Activated effector memory CD4-positive, alpha-beta T cell treated with anti-CD3 and anti-CD28 coated beads, Interleukin-2, amount 50 U/mL, for 16 hours (primary cell): ENCODE data around the gene FOXP1.

ENCODE experiments used
- DNase-seq: peaks from one replicate; pipeline ENCODE4 v3.0.0-alpha.2; 2020

Gene FOXP1

GRCh38 chr3:71583566-71584393, at the start of gene FOXP1:
FOXP1 (minus strand) TSS chr3:71583728; CDS start chr3:71198381, 385,347 bp downstream.
- peak; percentile 88 for DNase-seq

- no peak for DNase-seq
Observed at GRCh38 chr3:71629711-71630110, 46.2 kb upstream of the FOXP1 start.

GRCh38 chr3:71629289-71629688, 45.8 kb upstream of the FOXP1 start:
- no peak for DNase-seq

- no peak for DNase-seq
Observed at GRCh38 chr3:71628522-71628921, 45.0 kb upstream of the FOXP1 start.

GRCh38 chr3:71625676-71626075, 42.1 kb upstream of the FOXP1 start:
- DNase-seq = no peak

GRCh38 chr3:71621825-71622537, 38.5 kb upstream of the FOXP1 start:
- no peak for DNase-seq

GRCh38 chr3:71618538-71618937, 35.0 kb upstream of the FOXP1 start:
- DNase-seq = no peak

- DNase-seq = no peak
Observed at GRCh38 chr3:71616571-71617021, 33.1 kb upstream of the FOXP1 start.

- DNase-seq = no peak
Observed at GRCh38 chr3:71614869-71615268, 31.3 kb upstream of the FOXP1 start.

GRCh38 chr3:71614426-71614825, 30.9 kb upstream of the FOXP1 start:
- no peak for DNase-seq

GRCh38 chr3:71611099-71611498, 27.6 kb upstream of the FOXP1 start:
- DNase-seq = no peak

- no peak for DNase-seq
Observed at GRCh38 chr3:71607364-71607763, 23.8 kb upstream of the FOXP1 start.

- DNase-seq = no peak
Observed at GRCh38 chr3:71606582-71606981, 23.1 kb upstream of the FOXP1 start.

GRCh38 chr3:71602256-71602655, 18.7 kb upstream of the FOXP1 start:
- DNase-seq = no peak

GRCh38 chr3:71601811-71602210, 18.3 kb upstream of the FOXP1 start:
- no peak for DNase-seq

- no peak for DNase-seq
Observed at GRCh38 chr3:71600646-71601288, 17.2 kb upstream of the FOXP1 start.

- no peak for DNase-seq
Observed at GRCh38 chr3:71599416-71599815, 15.9 kb upstream of the FOXP1 start.

- DNase-seq = no peak
Observed at GRCh38 chr3:71598292-71598691, 14.8 kb upstream of the FOXP1 start.

- no peak for DNase-seq
Observed at GRCh38 chr3:71597286-71597685, 13.8 kb upstream of the FOXP1 start.

- DNase-seq = no peak
Observed at GRCh38 chr3:71593106-71593505, 9.6 kb upstream of the FOXP1 start.

- DNase-seq = no peak
Observed at GRCh38 chr3:71591101-71591500, 7.6 kb upstream of the FOXP1 start.

GRCh38 chr3:71589132-71589531, 5.6 kb upstream of the FOXP1 start:
- no peak for DNase-seq

- no peak for DNase-seq
Observed at GRCh38 chr3:71587958-71588357, 4.4 kb upstream of the FOXP1 start.

GRCh38 chr3:71586810-71587242, 3.3 kb upstream of the FOXP1 start:
- no peak for DNase-seq
